Measurements from ENCODE around the gene FAM162A.

FAM162A gene

DNA sequence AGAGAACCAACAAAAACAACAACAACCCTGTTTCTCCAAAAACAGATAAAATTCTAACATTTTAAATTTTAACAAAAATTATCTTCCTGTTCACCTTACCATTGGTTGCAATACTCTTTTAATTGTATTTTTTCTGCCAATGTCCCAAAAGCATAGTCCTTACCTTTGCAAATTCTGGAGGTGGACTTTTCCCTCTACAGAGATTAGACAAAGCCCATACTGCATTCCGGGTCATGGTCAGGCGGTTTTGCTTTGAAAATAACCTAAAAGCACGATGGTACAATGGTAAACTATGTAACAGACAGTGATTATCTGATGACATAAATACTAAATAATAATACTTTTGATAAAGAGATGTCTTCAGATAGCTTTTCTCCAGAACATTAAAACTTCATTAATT is 67.4 kb downstream of the FAM162A start:
- no peaks in the 10 kb centered on the region for H3K27me3 ChIP-seq (ENCODE audit: insufficient read depth, low read depth)
- no peaks in the 10 kb centered on the region for H4K20me1 ChIP-seq (ENCODE audit: insufficient read depth)

DNA sequence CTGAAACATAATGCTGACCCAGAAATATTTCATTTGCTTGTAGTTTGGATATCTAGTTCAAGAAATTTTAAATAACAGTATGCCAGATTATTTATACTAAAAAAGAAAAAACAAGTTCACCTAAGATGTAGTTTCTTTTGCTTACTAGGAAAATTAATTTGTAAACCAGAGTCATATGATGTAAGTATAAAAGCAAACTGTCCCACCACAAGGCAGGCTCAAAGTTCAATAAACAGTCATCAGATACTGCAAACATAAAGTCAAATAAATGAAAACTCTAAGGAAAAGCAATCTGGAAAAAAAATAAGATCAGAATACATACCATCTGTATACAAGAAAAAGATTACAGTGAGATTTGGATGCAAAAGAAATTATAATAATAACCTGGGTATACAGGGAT is 72.1 kb downstream of the FAM162A start:
- H4K20me1 ChIP-seq (ENCODE audit: insufficient read depth) = no peaks in the 10 kb centered on the region
- no peak overlapping the region for H3K27ac ChIP-seq
- H3K9ac ChIP-seq = no peak overlapping the region
- TF ChIP-seq, protein P1, sequence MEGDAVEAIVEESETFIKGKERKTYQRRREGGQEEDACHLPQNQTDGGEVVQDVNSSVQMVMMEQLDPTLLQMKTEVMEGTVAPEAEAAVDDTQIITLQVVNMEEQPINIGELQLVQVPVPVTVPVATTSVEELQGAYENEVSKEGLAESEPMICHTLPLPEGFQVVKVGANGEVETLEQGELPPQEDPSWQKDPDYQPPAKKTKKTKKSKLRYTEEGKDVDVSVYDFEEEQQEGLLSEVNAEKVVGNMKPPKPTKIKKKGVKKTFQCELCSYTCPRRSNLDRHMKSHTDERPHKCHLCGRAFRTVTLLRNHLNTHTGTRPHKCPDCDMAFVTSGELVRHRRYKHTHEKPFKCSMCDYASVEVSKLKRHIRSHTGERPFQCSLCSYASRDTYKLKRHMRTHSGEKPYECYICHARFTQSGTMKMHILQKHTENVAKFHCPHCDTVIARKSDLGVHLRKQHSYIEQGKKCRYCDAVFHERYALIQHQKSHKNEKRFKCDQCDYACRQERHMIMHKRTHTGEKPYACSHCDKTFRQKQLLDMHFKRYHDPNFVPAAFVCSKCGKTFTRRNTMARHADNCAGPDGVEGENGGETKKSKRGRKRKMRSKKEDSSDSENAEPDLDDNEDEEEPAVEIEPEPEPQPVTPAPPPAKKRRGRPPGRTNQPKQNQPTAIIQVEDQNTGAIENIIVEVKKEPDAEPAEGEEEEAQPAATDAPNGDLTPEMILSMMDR (conservative IDR thresholded peaks at IDR 0.05; ENCODE audit: low read depth, low read length) = no peak
- no peak overlapping the region for H3K4me3 ChIP-seq (IDR thresholded peaks at IDR 0.05; ENCODE audit: insufficient read depth, low read depth, low read length)
- no peaks in the 10 kb centered on the region for H3K79me2 ChIP-seq (ENCODE audit: insufficient read depth, low read depth)
- H3K36me3 ChIP-seq (ENCODE audit: insufficient read depth) = peaks cover 4% of the 10 kb centered on the region; the same call in 1 of the 2 replicates
- no peak overlapping the region for H3K4me2 ChIP-seq
- H3K4me1 ChIP-seq (ENCODE audit: low read depth, poor library complexity, severe bottlenecking) = no peaks in the 10 kb centered on the region
- no peak overlapping the region for H2AFZ ChIP-seq (ENCODE audit: low read depth)
- no peaks in the 10 kb centered on the region for H3K27me3 ChIP-seq (ENCODE audit: insufficient read depth, low read depth)

More for the DNA sequence above, 67.4 kb downstream of the FAM162A start:
- Histone ChIP-seq H3K4me2 (no peak overlapping the region), H3K4me3 (IDR thresholded peaks at IDR 0.05; ENCODE audit: insufficient read depth, low read depth, low read length) (no peak overlapping the region), H3K4me1 (ENCODE audit: low read depth, poor library complexity, severe bottlenecking) (no peaks in the 10 kb centered on the region), H3K27ac (no peak overlapping the region), H2AFZ (ENCODE audit: low read depth) (no peak overlapping the region), H3K9ac (no peak overlapping the region), H3K79me2 (ENCODE audit: insufficient read depth, low read depth) (no peaks in the 10 kb centered on the region), H3K36me3 (ENCODE audit: insufficient read depth) (peaks cover 8% of the 10 kb centered on the region; the same call in 1 of the 2 replicates)
- TF ChIP-seq, protein P1 (conservative IDR thresholded peaks at IDR 0.05; ENCODE audit: low read depth, low read length) = no peak

DNA sequence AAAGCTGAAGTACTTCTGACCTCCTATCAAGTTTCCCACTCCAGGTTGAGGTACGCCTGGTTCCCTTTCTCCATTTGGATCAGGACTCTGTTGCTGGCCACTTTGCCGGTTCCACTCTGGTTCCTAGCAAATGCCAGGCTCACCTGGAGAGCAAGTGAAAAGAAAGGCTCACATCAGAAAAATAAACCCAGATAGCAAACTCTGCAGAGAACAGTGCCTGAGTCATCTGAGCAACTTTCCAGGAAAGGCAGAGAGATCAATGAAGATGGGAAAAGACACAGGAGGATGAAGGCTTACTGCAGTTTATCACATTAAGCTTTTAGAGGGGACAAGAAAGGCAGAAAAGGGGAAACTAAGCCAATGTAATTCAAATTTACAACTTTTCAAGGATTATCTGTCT is 73.7 kb downstream of the FAM162A start:
- Histone ChIP-seq H3K4me2 (no peak overlapping the region), H3K4me1 (ENCODE audit: low read depth, poor library complexity, severe bottlenecking) (no peaks in the 10 kb centered on the region), H3K36me3 (ENCODE audit: insufficient read depth) (0 out of 2 replicates have a peak, but pooled peaks cover 4% of the 10 kb centered on the region), H2AFZ (ENCODE audit: low read depth) (no peak overlapping the region), H4K20me1 (ENCODE audit: insufficient read depth) (no peaks in the 10 kb centered on the region), H3K9ac (no peak overlapping the region), H3K4me3 (IDR thresholded peaks at IDR 0.05; ENCODE audit: insufficient read depth, low read depth, low read length) (no peak overlapping the region), H3K79me2 (ENCODE audit: insufficient read depth, low read depth) (no peaks in the 10 kb centered on the region), H3K27me3 (ENCODE audit: insufficient read depth, low read depth) (no peaks in the 10 kb centered on the region), H3K27ac (no peak overlapping the region)
- TF ChIP-seq, protein P1 (conservative IDR thresholded peaks at IDR 0.05; ENCODE audit: low read depth, low read length) = no peak

DNA sequence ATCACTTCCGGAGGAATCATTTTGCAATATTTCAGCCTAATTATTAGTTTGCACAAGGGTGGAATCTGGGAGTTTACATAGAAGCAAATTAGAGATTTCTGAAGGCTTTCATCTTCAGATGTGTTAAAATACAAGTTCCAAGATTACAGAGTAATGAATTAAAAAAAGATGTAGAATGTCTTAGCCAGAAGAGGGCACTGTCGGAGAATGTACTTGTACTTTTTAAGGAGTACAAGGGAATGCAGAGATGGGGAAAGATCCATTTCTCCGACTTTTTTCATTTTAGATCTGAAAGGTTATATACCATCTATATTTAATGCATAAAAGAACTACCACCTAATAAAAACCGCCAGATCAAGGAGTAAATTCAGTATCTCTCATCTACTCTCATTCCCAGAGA is 75.0 kb downstream of the FAM162A start:
- no peaks in the 10 kb centered on the region for H3K79me2 ChIP-seq (ENCODE audit: insufficient read depth, low read depth)
- H2AFZ ChIP-seq (ENCODE audit: low read depth) = no peak overlapping the region
- TF ChIP-seq, protein P1 (conservative IDR thresholded peaks at IDR 0.05; ENCODE audit: low read depth, low read length) = peak; percentile 66
- H3K9ac ChIP-seq = no peak overlapping the region
- H4K20me1 ChIP-seq (ENCODE audit: insufficient read depth) = no peaks in the 10 kb centered on the region
- no peaks in the 10 kb centered on the region for H3K4me1 ChIP-seq (ENCODE audit: low read depth, poor library complexity, severe bottlenecking)
- no peak overlapping the region for H3K4me3 ChIP-seq (IDR thresholded peaks at IDR 0.05; ENCODE audit: insufficient read depth, low read depth, low read length)
- H3K4me2 ChIP-seq = no peak overlapping the region
- no peaks in the 10 kb centered on the region for H3K27me3 ChIP-seq (ENCODE audit: insufficient read depth, low read depth)
- H3K27ac ChIP-seq = no peak overlapping the region
- H3K36me3 ChIP-seq (ENCODE audit: insufficient read depth) = 0 out of 2 replicates have a peak, but pooled peaks cover 4% of the 10 kb centered on the region

Measured in KMS-11 (cell line).